BJ (cell line): ENCODE data around the gene ANO1. TPM values are rescaled to one million over a fixed set of nuclear protein-coding genes. Genes with fewer than 3 reads are reported as not detected.

ENCODE experiments used
- CTCF ChIA-PET: fragments of 350-600 bp; formaldehyde crosslinking; extraction: SDS; loops from one replicate; lab custom pipeline; 2021; ENCODE audit warnings: antibody characterized with exemption, inconsistent platforms; lab: Yijun Ruan, JAX
- POLR2A ChIA-PET: fragments of 300-600 bp; sonication (Branson Sonifier 250); formaldehyde crosslinking; extraction: SDS; loops from one replicate; lab custom pipeline; 2021; ENCODE audit warnings: antibody characterized with exemption; lab: Charles Lee
- DNase-seq: peaks from one replicate; pipeline ENCODE4 v3.0.0-alpha.2; 2011; ENCODE audit warnings: low read depth
- H3K27me3 ChIP-seq: 2 replicates; pipeline ENCODE4 v1.6.0; 2011; ENCODE audit warnings: low read length; ENCODE audit not compliant: control insufficient read depth, insufficient read depth
- H3K36me3 ChIP-seq: 2 replicates; pipeline ENCODE4 v1.5.1; 2011; ENCODE audit warnings: low read length; ENCODE audit not compliant: control insufficient read depth, insufficient read depth
- H3K4me3 ChIP-seq: 2 replicates; pipeline ENCODE4 v1.5.1; 2011; ENCODE audit warnings: low read depth, mild to moderate bottlenecking, control low read depth, low read length
- polyA plus RNA-seq: library from polyadenylated mRNA; depleted of rRNA; stranded (reverse); fragments of >200 nt; gene quantifications from 2 replicates; pipeline ENCODE4 v1.2.3, GENCODE V29; 2011
- TF ChIP-seq, protein P1 (sequence below): IDR thresholded peaks from 2 replicates; pipeline ENCODE4 v1.5.1; 2011; ENCODE audit warnings: low read depth, mild to moderate bottlenecking, control low read depth, inconsistent platforms, low read length, moderate library complexity; ENCODE audit not compliant: insufficient read depth

ANO1 gene
- polyA plus RNA-seq, 1 experiment, result 0.10 TPM

DNA sequence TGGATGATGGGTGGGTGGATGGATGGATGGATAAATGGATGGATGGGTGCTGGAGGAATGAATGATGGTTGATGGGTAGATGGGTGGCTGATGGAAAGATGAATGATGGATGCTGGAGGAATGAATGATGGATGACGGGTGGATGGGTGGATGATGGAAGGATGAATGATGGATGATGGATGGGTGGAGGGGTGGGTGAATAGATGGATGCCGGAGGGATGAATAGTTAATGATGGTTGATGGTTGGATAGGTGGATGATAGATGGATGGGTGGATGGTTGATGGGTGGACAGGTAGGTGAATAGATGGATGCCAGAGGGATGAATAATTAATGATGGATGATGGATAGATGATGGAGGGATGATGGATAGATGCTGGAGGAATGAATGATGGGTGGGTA is 41.4 kb downstream of the ANO1 start:
- ChIA-PET POLR2A (no interaction called here), CTCF (interaction anchor here (0.6 kb wide), 1 partner anchor 98 kb away, joined by 3 read pairs; no protein-coding TSS in a partner anchor)
- no peak overlapping the region for H3K4me3 ChIP-seq
- H3K36me3 ChIP-seq, result no peaks in the 10 kb centered on the region
- peaks cover 2% of the 10 kb centered on the region; the same call in 1 of the 2 replicates for H3K27me3 ChIP-seq
- TF ChIP-seq, protein P1, sequence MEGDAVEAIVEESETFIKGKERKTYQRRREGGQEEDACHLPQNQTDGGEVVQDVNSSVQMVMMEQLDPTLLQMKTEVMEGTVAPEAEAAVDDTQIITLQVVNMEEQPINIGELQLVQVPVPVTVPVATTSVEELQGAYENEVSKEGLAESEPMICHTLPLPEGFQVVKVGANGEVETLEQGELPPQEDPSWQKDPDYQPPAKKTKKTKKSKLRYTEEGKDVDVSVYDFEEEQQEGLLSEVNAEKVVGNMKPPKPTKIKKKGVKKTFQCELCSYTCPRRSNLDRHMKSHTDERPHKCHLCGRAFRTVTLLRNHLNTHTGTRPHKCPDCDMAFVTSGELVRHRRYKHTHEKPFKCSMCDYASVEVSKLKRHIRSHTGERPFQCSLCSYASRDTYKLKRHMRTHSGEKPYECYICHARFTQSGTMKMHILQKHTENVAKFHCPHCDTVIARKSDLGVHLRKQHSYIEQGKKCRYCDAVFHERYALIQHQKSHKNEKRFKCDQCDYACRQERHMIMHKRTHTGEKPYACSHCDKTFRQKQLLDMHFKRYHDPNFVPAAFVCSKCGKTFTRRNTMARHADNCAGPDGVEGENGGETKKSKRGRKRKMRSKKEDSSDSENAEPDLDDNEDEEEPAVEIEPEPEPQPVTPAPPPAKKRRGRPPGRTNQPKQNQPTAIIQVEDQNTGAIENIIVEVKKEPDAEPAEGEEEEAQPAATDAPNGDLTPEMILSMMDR, result no peak
- no peak for DNase-seq

DNA sequence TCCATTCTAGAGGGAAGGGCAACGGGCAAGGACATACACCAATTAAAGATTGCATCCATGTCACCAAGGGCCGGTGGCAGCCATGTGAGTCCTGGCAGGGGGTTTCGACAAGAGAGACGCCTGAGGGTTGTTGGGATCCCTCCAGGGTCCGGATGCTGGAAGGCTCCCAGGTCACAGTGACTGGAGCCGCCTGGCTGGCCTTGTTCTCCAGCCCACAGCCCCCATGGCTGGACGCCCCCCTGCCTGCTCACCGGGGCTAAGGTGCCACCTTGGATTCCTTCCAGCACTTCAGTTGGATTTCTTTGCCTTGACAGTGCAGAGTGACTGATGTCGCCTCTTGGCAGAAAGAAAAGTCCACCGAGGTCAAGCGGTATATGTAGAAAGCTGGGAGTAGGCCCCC is 42.6 kb downstream of the ANO1 start:
- no peak for DNase-seq
- CTCF ChIA-PET, result no interaction called here
- Histone ChIP-seq H3K4me3 (no peak overlapping the region), H3K36me3 (no peaks in the 10 kb centered on the region), H3K27me3 (peaks cover 2% of the 10 kb centered on the region; the same call in 1 of the 2 replicates)
- POLR2A ChIA-PET, result no interaction called here
- TF ChIP-seq, protein P1, result no peak

DNA sequence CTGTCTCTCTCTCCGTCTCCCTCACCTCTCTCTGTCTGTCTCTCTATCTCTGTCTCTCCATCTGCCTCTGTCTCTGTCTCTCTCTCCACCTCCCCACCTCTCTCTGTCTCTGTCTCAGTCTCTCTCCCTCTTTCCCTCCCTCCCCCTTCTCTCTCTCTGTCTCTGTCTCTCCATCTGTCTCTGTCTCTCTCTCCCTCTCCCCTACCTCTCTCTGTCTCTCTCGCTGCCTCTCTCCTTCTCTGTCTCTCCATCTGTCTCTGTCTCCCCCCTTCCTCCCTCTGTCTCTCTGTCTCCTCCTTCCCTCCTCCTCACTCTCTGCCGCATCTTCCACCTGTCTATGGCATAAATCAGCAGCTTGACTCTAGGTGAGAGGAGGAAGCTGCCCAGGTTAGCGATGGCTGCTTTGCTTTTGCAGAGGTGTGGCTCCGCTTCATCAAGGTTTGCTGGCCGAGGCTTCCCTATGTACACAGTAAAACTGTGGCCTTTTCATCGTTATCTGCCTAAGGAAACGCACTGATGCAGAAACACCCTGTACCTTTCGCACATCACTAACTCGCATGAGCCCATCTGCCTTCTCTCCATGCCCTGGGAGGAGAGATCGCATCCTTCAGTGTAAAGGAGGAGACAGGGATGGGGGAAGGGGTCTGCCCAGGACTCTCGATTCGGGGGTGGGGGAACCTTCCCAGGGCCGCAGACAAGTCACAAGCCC is 44.5 kb downstream of the ANO1 start:
- no peak for DNase-seq
- TF ChIP-seq, protein P1, result no peak
- H3K27me3 ChIP-seq, result no peaks in the 10 kb centered on the region
- CTCF ChIA-PET, result no interaction called here
- H3K4me3 ChIP-seq, result no peak overlapping the region
- no peaks in the 10 kb centered on the region for H3K36me3 ChIP-seq
- POLR2A ChIA-PET, result no interaction called here

DNA sequence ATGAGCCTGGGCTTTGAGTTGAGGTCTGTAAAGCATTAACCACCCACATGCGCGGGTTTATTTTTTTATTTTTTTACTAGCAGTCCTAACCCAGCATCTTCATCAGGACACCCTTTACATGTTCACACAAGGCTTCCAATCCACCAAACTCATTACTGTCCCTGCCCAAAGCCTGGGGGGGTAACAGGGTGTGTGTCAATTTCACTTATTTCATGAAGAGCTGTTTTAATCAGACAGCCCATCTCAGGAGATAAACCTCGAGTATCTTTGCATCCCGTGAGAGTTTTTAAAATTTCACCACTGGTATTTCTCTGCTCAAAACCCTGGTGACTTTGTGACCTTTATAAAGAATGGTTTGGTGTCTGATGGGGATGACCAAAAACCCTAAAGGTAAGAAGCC is 45.6 kb downstream of the ANO1 start:
- Histone ChIP-seq H3K36me3 (no peaks in the 10 kb centered on the region), H3K4me3 (no peak overlapping the region), H3K27me3 (no peaks in the 10 kb centered on the region)
- no peak for DNase-seq
- ChIA-PET POLR2A (interaction anchor here (0.6 kb wide), 1 partner anchor 33 kb away, joined by 4 read pairs; no protein-coding TSS in a partner anchor), CTCF (interaction anchor here (0.5 to 0.7 kb wide), 2 partner anchors 12 to 371 kb away, joined by 3 read pairs; no protein-coding TSS in a partner anchor)
- TF ChIP-seq, protein P1, result no peak

DNA sequence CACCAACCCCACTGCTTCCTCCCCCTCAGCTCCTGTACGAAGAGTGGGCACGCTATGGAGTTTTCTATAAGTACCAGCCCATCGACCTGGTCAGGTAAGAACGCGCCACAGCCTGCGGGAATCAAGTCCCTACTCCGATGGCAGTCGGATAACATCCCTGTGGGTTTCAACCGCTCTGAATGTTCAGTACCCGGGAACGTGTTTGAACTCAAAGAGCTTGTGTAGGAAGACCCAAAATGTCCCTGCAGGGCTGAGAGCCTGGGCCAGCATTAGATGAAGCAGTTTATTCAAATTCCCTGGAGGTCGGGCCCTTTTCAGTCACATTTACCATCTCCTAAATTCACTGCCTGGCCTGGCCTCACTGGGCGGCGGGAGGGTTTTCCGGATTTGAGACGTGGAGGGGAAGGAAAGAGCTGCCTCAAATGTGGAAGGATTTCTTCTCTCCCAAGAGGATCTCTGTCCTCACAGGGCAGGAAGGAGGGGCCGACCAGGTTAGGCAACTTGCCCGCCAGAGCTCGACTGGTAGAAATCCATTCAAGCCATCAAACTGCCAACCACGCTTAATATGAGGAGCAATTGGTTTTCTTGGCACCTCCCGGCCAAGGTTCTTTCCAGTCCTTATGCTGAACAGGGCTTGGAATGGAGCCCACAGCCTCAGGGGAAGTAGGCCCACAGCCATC is 46.3 kb downstream of the ANO1 start:
- Histone ChIP-seq H3K27me3 (no peaks in the 10 kb centered on the region), H3K36me3 (no peaks in the 10 kb centered on the region), H3K4me3 (no peak overlapping the region)
- TF ChIP-seq, protein P1, result no peak
- POLR2A ChIA-PET, result no interaction called here
- DNase-seq, result no peak
- CTCF ChIA-PET, result interaction anchor here (0.5 to 0.7 kb wide), 2 partner anchors 11 to 372 kb away, joined by 3 read pairs; no protein-coding TSS in a partner anchor
